IPS-20b (cell line): ENCODE measurements around the gene BICD1.

Source experiments
- H3K27ac ChIP-seq: one replicate; pipeline ENCODE4 v1.5.1; 2013; ENCODE audit warnings: low read length
- H3K27me3 ChIP-seq: 2 replicates; pipeline ENCODE4 v1.6.1; 2013; ENCODE audit warnings: mild to moderate bottlenecking, low read length, inconsistent platforms; ENCODE audit not compliant: insufficient read depth
- H3K36me3 ChIP-seq: 2 replicates; pipeline ENCODE4 v1.6.1; 2013; ENCODE audit warnings: low read depth, mild to moderate bottlenecking, inconsistent platforms, low read length, moderate library complexity; ENCODE audit not compliant: insufficient read depth
- H3K4me1 ChIP-seq: 2 replicates; pipeline ENCODE4 v1.6.1; 2013; ENCODE audit warnings: mild to moderate bottlenecking, control low read depth, inconsistent platforms, low read length, moderate library complexity; ENCODE audit not compliant: insufficient read depth
- H3K4me3 ChIP-seq: 2 replicates; pipeline ENCODE4 v1.5.1; 2013; ENCODE audit warnings: mild to moderate bottlenecking, low read length, inconsistent platforms
- H3K9ac ChIP-seq: 2 replicates; pipeline ENCODE4 v1.6.1; 2013; ENCODE audit warnings: low read depth, mild to moderate bottlenecking, inconsistent platforms, low read length, moderate library complexity
- H3K9me3 ChIP-seq: 2 replicates; pipeline ENCODE4 v1.6.1; 2013; ENCODE audit warnings: mild to moderate bottlenecking, low read depth, low read length, inconsistent platforms; ENCODE audit not compliant: insufficient read depth

The BICD1 gene

GRCh38 chr12:32104572-32105355 lies 1.9 kb upstream of the BICD1 start:
- Histone ChIP-seq H3K9ac (no peak overlapping the region), H3K4me1 (peaks cover 15% of the 10 kb centered on the region; the same call in 1 of the 2 replicates), H3K36me3 (0 out of 2 replicates have a peak, but pooled peaks cover 6% of the 10 kb centered on the region), H3K27ac (no peak overlapping the region), H3K4me3 (no peak overlapping the region), H3K27me3 (no peaks in the 10 kb centered on the region; the same call in 1 of the 2 replicates), H3K9me3 (no peaks in the 10 kb centered on the region)

GRCh38 chr12:32105986-32106516 lies 596 bp upstream of the BICD1 start:
- H3K27ac ChIP-seq = peak overlapping the region; percentile 32
- peaks cover 13% of the 10 kb centered on the region; the same call in 1 of the 2 replicates for H3K36me3 ChIP-seq
- no peaks in the 10 kb centered on the region for H3K9me3 ChIP-seq
- no peaks in the 10 kb centered on the region; the same call in 1 of the 2 replicates for H3K27me3 ChIP-seq
- peaks cover 19% of the 10 kb centered on the region; the same call in 1 of the 2 replicates for H3K4me1 ChIP-seq
- peak overlapping the region; percentile 94 for H3K4me3 ChIP-seq
- H3K9ac ChIP-seq = peak overlapping the region; percentile 95

- Histone ChIP-seq H3K4me1 (peaks cover 21% of the 10 kb centered on the region; the same call in 1 of the 2 replicates), H3K36me3 (peaks cover 22% of the 10 kb centered on the region), H3K9me3 (no peaks in the 10 kb centered on the region), H3K4me3 (peak overlapping the region; percentile 94), H3K27ac (peak overlapping the region; percentile 90), H3K27me3 (no peaks in the 10 kb centered on the region; the same call in 1 of the 2 replicates), H3K9ac (peak overlapping the region; percentile 95)
These were observed 966 bp downstream of the BICD1 start for GRCh38 chr12:32107359-32108267.

- peak overlapping the region; percentile 95; the same call in 1 of the 2 replicates for H3K9ac ChIP-seq
- peaks cover 21% of the 10 kb centered on the region; the same call in 1 of the 2 replicates for H3K4me1 ChIP-seq
These were observed 2.1 kb downstream of the BICD1 start for GRCh38 chr12:32108787-32109186.

GRCh38 chr12:32110417-32110816 lies 3.8 kb downstream of the BICD1 start:
- H3K4me1 ChIP-seq = peaks cover 19% of the 10 kb centered on the region; the same call in 1 of the 2 replicates
- peak overlapping the region; percentile 47; the same call in 1 of the 2 replicates for H3K9ac ChIP-seq
- no peaks in the 10 kb centered on the region; the same call in 1 of the 2 replicates for H3K27me3 ChIP-seq
- no peaks in the 10 kb centered on the region for H3K9me3 ChIP-seq
- peaks cover 26% of the 10 kb centered on the region for H3K36me3 ChIP-seq
- H3K27ac ChIP-seq = no peak overlapping the region
- peak overlapping the region; percentile 94 for H3K4me3 ChIP-seq

More at GRCh38 chr12:32108787-32109186, 2.1 kb downstream of the BICD1 start:
- Histone ChIP-seq H3K36me3 (peaks cover 26% of the 10 kb centered on the region), H3K4me3 (peak overlapping the region; percentile 94), H3K27ac (no peak overlapping the region), H3K27me3 (no peaks in the 10 kb centered on the region; the same call in 1 of the 2 replicates), H3K9me3 (no peaks in the 10 kb centered on the region)

GRCh38 chr12:32110942-32111341 lies 4.3 kb downstream of the BICD1 start:
- Histone ChIP-seq H3K4me1 (peaks cover 14% of the 10 kb centered on the region; the same call in 1 of the 2 replicates), H3K9ac (peak overlapping the region; percentile 31; the same call in 1 of the 2 replicates), H3K27ac (peak overlapping the region; percentile 8), H3K27me3 (no peaks in the 10 kb centered on the region), H3K36me3 (peaks cover 26% of the 10 kb centered on the region), H3K4me3 (0 out of 2 replicates have a peak overlapping the region, but pooled peaks have one; percentile 27), H3K9me3 (no peaks in the 10 kb centered on the region)

GRCh38 chr12:32115404-32116104 lies 8.9 kb downstream of the BICD1 start:
- H3K4me3 ChIP-seq = no peak overlapping the region

GRCh38 chr12:32116897-32117296 lies 10.2 kb downstream of the BICD1 start:
- H3K9ac ChIP-seq = no peak overlapping the region
- H3K36me3 ChIP-seq = peaks cover 22% of the 10 kb centered on the region
- peaks cover 16% of the 10 kb centered on the region for H3K4me1 ChIP-seq
- H3K4me3 ChIP-seq = no peak overlapping the region
- H3K9me3 ChIP-seq = no peaks in the 10 kb centered on the region
- H3K27me3 ChIP-seq = no peaks in the 10 kb centered on the region
- no peak overlapping the region for H3K27ac ChIP-seq

More at GRCh38 chr12:32115404-32116104, 8.9 kb downstream of the BICD1 start:
- Histone ChIP-seq H3K4me1 (peaks cover 19% of the 10 kb centered on the region), H3K27me3 (no peaks in the 10 kb centered on the region), H3K9ac (no peak overlapping the region), H3K9me3 (no peaks in the 10 kb centered on the region), H3K27ac (no peak overlapping the region), H3K36me3 (peaks cover 24% of the 10 kb centered on the region)

GRCh38 chr12:32117316-32117715 lies 10.7 kb downstream of the BICD1 start:
- Histone ChIP-seq H3K27ac (no peak overlapping the region), H3K36me3 (peaks cover 18% of the 10 kb centered on the region), H3K9me3 (no peaks in the 10 kb centered on the region), H3K9ac (no peak overlapping the region), H3K27me3 (no peaks in the 10 kb centered on the region), H3K4me3 (no peak overlapping the region), H3K4me1 (peaks cover 16% of the 10 kb centered on the region)

- Histone ChIP-seq H3K4me3 (no peak overlapping the region), H3K4me1 (peaks cover 23% of the 10 kb centered on the region), H3K27ac (peak overlapping the region; percentile 59), H3K27me3 (no peaks in the 10 kb centered on the region), H3K9me3 (no peaks in the 10 kb centered on the region), H3K9ac (peak overlapping the region; percentile 13; the same call in 1 of the 2 replicates), H3K36me3 (peaks cover 12% of the 10 kb centered on the region; the same call in 1 of the 2 replicates)
These were observed 12.2 kb downstream of the BICD1 start for GRCh38 chr12:32118806-32119205.
